Activated CD4-positive, alpha-beta T cell treated with anti-CD3 and anti-CD28 coated beads, Interleukin-10, Interleukin-2, amounts not matched to agents 100 ng/mL and 50 ng/mL, durations not matched to agents 16 hours and 8 hours (primary cell): ENCODE data around the gene VIPR2.
"Not testable (repeated sequence)": the region's sequence is repeated elsewhere in the genome, so short reads cannot be mapped to it uniquely, and the experiment has no call there.

Source experiments
- DNase-seq: peaks from one replicate; pipeline ENCODE4 v3.0.0-alpha.2; 2020

Gene VIPR2, protein sequence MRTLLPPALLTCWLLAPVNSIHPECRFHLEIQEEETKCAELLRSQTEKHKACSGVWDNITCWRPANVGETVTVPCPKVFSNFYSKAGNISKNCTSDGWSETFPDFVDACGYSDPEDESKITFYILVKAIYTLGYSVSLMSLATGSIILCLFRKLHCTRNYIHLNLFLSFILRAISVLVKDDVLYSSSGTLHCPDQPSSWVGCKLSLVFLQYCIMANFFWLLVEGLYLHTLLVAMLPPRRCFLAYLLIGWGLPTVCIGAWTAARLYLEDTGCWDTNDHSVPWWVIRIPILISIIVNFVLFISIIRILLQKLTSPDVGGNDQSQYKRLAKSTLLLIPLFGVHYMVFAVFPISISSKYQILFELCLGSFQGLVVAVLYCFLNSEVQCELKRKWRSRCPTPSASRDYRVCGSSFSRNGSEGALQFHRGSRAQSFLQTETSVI

DNA sequence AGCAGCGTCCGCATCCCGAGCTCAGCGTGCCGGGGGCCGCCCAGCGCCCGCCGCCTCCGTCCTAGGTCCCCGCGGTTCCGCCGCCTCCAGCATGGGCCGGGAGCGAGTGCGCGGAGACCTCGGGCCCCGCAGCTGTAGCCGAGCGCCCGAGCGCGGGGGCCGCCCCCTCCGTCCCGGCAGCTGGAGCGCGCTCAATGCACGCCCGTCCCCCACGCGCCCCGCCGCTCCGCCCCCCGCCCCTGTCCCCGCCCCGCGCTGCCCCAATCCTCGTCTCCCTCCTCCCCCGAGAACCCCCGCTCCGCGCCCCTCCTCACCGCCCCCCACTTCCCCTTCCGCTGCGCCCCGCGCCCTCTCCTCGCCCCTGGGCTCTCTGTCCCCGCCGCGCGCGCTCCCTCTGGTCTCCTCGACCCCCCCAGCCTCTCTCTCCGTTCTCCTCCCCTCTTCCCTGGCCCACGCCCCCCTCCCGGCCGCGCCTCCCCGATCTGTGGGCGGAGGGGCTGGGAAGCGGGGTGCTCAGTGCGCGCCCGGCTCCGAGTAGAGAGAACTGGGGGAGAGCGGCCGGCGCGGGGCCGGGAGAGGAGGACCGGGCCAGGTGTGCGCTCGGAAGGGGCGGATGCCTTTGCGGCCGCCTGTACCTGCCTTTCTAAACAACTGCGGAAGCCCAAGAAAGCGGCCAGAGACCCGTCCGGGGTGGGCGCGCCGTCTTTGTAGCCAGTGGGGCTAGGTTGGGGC is at the start of gene VIPR2:
TSS of gene VIPR2 (minus strand) at position 110 of the 732 bp plus-strand sequence. CDS start at position 14, 96 bp downstream.
- DNase-seq: no peak

DNA sequence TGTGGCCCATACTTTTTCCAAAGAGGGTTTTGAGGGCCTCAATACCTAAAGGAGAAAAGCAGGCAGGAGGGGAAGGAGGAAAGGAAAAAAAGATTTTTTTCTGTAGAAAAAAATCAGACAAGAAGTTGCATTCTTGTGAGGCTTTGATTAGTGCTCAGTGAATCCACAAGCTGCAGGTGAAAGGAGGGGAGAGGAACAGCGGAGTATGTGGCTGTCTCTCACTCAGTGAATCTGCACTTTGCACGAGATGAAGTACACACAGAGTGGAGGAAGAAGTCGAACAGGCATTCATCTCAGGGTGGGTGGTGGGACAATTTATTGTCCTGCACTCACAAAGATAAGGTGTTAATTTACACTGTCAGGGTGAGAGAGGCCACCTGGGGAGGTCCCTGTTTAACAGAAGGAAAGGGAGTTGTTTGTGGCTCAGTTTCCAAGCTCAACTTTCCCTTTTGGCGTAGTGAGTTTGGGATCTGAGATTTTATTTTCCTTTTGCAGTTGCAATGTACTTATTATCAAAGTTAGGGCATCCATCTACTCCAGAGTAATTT is 49.0 kb upstream of the VIPR2 start:
- DNase-seq: no peak

DNA sequence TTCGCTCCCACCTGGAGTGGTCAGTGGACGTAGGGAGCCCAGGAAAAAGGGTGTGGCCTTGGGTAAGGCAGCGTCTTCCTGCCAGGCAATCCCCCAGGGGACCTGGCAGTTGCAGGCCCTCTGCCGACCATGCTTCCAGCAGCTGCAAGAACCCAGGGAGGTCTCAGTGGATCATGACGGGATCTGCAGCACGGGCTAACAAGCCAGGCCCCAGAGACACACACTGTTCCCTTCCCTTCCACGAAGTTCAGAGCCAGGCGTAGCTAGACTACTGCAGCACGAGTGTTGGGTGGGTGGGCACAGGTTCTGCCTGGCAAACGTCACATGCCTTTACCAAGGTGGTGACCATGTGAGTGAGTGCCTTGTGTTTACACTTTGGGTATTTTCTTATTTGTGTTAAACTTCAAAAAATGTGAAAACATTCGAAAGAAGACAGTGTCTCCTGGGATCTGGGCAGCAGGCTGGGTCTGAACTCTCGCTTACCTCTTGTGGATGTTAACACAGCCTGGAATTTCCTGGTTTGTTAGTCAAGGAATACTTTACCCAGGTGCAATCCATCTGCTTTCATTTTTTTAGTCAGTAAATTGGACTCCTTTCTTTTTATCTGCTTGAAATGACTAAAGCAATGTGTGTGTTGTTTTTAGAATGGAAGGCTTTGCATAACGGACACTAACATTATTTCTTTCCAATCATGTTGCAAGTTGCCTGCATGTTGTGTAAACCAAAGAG is 48.2 kb upstream of the VIPR2 start:
- no peak for DNase-seq

DNA sequence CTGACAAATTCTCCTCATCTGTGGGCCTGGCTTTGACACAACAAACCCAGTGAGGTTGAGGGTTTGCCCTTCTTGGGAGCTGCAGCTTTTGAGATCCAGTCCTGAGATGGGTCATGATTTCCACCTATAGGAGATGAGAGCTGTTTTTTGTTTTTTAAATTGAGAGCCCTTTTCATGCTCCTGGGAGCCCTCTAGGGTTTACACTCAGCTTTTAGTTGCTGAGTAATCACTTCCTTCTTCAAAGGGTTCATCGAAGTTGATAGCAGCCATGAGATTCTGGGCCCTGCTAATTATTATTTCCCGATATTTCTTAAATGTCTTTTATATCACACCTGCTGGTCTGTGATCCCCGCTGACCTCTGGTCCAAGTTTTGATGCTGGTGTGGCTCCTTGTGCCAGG is 47.3 kb upstream of the VIPR2 start:
- no peak for DNase-seq

DNA sequence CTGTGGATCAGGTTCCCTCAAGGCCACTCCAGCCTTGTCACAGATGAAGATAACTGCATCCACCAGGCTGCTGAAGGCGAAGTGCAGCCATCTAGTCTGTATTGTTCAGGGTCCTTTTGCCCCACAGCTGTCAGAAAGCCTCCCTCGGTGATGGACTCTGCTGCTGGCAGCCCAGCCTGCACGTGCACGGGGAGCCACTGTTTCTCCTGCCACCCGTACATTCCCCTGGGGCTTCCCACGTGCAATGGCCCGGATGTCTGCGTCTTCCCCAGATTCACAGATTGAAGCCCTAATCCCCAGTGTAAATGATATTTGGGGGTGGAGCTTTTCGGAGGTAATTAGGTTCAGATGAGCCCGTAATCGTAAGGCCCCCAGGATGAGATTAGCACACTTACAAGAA is 46.6 kb upstream of the VIPR2 start:
- no peak for DNase-seq

DNA sequence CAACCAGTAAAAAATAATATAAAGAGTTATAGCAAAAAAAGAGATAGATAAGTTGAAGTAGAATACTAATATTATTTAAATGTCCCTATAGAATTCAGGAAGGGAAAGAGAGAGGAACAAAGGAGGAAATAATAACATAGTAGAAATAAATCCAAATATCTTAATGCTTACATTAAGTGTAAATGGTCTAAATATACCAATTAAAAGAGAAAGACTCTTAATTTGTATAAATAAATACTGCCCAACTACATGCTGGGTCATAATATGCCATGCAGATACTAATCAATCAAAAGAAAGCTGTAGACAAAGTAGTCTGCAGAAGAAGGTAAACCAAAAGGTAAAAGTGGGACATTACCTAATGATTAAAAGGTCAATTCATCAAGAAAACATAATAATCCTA is 43.3 kb upstream of the VIPR2 start:
- no peak for DNase-seq

DNA sequence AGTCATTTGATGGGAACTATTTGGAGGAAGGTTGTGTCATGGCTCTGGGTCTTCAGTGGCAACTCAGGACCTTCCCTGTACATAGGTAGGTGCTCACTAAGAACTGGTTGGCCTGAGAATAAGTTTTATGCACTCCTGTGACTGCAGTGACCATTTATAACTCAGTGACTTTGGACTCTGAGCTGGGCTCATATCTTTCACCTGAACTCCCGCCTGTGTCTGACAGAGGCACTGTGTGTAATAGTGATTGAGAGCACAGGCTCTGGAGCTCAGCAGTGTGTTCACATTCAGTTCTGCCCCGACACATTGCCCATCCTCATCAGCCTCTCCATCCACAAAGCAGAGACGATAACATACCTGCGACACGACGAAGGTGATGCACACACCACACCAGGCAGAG is 34.6 kb upstream of the VIPR2 start:
- DNase-seq: no peak

DNA sequence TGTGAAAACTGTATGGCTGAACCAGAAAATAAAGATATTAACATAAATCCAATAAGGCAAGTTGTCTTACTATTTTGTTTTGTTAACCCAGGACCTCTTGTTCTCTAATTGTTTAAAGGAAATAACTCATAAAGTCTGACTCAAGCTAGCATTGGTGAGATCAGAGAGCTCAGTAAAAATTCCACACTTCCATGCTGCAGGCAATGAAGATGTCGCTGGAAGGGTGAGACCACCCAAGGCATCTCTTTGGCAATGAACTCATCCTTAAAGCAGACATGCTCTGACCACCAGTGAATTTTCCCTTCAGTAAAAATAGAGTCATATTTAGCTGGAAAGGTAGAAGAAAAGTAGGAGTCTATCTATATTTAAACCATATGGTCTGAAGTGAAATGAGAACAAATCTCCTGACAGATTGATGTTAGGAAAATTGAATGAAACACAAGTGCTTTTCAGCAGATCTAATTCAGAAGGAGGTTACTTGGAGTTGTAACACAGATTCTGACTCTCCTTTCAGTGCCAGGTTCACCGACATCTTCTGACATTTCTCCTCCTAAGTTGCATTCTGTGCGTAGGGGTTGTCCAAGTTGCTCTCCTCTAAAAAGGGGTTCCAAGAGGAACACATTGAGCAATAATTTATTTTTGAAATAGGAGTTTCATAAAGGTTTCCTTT is 32.8 kb upstream of the VIPR2 start:
- no peak for DNase-seq

DNA sequence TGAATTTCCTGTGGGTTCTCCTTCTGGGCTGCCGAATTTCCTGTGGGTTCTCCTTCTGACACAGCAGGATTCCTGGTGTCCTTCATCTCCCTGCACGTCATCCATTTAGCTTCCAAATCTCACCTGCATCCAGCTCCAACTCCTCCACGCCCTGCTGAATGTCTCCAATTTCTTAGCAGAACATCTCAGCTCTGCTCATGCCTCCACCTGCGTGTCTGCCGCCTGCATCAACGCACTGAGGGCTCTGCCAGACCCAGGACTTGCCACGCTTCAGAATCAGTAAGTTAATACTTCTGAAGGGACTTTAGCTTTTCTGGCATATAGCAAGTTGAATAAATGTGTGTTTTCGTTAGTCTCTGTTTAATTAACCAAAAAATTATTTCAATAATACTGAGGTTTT is 31.1 kb upstream of the VIPR2 start:
- no peak for DNase-seq

DNA sequence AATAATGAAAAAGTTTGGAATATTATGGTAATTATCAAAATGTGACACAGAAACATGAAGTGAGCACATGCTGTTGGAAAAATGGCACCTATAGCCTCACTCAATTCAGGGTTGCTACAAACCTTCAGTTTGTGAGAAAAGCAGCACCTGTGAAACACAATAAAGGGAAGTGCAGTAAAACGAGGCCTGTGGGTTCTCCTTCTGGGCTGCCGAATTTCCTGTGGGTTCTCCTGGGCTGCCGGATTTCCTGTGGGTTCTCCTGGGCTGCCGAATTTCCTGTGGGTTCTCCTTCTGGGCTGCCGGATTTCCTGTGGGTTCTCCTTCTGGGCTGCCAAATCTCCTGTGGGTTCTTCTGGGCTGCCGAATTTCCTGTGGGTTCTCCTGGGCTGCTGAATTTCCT is 30.4 kb upstream of the VIPR2 start:
- not testable (repeated sequence) for DNase-seq

DNA sequence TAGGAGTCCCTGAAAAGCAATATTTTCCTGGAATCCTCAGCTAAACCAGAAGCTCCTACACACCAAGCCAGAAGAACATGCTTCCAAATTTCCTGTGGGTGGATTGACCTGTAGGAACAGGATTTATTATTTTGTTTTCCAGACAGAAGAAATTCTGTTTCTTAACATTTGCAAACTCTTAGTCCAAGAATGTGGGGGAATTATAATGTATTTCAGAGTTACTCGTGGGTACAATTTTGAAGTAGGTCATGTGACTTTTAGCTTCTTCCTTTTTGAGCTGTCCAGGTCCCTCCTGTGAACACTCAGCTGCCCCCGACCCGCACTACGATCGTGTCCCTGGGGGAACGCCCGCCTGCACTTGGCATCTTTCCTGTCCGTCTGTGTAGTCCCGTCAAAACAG is 27.7 kb upstream of the VIPR2 start:
- DNase-seq: no peak

DNA sequence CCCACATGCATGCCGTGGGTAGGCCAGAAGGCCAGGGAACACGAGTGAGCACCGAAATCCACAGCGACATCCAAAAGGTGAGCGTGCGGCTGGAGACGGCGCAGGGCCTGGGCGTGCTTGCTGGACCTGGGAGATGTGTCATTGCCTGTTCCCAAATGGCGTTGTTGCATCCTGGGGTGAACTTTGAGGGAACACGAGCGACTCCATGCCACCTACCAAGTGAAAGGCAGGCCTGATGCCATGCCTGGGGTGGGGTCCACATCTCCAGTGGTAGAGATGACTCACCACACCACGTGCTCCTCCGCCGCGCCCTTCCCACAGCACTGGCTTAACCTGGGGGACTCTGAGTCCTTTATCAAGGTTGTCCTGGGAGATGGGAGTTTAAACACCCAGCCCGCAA is 24.7 kb upstream of the VIPR2 start:
- no peak for DNase-seq

DNA sequence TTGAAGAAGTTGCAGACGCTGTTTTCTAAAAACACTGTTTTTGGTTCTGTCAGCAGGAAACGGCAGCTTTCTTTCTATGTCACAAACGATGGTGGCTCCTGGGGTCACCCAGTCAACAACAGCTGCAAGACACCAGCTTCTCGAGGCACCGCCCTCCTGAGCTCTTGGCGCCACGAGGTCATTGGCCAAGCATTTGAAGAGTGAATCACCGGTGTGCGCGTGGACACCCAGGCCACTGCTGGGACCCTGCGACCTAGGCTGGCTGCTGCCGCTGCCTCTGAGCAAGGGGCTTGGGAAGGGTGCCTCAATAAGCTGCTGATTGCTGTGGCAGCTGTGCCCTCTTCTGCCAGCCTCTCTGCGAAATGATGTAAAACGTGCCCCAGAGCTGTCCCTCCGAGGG is 22.5 kb upstream of the VIPR2 start:
- DNase-seq: no peak

DNA sequence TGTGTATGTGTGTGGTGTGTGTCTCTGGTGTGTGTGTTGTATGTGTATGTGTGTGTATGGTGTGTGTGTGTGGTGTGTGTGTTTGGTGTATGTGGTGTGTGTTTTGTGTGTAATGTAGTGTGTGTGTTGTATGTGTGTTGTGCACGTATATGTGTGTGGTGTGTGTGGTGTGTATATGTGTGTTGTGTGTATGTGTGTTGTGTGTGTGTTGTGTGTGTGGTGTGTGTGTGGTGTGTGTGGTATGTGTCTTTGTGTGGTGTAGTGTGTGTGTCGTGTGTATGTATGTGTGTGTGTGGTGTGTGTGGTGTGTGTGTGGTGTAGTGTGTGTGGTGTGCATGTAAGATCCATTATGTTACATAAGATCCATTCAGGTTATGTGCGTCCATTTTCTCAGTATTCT is 21.9 kb upstream of the VIPR2 start:
- no peak for DNase-seq

DNA sequence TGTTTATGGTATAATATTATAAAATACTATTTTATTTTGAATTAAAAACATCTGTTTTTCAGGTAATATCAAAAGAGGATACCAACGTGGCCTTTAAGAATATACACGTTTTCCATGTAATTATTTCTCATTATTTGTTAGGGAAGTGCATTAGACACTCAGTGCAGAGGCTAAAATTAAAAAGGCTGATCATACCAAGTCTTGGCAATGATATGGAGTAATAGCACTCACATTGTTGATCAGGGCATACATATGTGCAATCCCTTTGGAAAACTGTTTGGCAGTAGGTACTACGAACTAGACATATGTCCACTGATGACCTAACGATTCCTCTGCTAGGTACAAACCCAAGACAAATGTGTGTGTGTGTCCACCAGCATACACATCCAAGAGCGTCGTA is 20.7 kb upstream of the VIPR2 start:
- DNase-seq: no peak

DNA sequence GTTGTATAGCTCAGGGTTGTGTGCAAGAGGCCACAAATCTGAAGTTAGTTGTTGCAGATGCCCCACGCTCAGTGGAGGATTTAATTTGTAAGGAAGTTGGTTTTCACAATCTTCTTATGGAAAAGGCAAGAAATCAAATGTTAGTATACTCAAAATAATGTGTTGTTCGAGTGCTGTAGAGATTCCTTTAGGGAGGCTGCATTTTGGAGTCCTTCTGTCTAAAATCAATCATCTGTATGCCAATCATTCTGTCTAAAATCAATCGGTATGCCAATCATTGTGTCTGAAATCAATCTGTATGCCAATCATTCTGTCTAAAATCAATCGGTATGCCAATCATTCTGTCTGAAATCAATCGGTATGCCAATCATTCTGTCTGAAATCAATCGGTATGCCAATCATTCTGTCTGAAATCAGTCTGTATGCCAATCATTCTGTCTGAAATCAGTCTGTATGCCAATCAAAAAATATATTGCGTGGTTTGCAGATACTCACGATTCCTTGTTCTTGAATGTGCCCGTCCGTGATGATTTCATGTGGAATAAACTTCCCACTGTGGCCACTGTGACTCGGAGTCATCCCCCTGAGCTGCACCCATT is 19.1 kb upstream of the VIPR2 start:
- DNase-seq: not testable (repeated sequence)

DNA sequence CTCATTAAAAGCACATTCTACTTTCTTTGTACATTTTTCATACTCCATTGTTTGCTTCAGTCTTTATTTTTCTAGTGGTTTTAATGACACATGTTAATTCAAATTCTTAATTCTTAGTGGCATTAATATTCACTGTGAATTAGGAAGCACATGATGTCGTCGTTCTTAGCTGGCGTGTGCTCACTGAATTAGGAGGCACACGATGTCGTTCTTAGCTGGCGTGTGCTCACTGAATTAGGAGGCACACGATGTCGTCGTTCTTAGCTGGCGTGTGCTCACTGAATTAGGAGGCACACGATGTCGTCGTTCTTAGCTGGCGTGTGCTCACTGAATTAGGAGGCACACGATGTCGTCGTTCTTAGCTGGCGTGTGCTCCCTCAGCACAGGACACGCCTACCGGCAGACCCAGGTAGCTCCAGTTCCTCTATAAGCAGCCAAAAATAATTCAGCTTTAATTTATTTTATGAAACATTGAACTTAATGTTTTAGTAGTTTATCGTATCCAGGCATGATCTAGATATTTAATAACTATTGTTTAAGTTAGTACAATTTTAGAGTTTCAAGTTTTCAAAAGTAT is 17.5 kb upstream of the VIPR2 start:
- not testable (repeated sequence) for DNase-seq

DNA sequence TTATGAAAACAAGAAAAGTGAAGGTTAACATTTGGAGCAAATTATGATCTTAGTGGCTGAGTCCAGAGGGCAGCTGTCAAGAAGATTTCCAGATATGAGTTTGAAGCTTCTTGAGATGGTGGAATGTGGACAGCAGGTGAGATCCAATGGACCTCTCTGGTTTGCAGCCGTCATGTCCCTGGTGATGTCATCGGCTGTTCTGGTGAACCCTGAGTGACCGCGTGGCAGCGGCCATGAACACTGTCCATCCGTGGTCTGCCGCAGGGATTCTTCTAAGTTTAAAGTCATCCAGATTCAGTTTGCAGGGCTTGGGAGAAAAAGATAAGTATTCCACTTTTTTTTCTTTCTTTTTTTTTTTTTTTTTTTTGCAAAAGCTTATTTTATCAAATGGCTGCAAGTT is 15.8 kb upstream of the VIPR2 start:
- no peak for DNase-seq

DNA sequence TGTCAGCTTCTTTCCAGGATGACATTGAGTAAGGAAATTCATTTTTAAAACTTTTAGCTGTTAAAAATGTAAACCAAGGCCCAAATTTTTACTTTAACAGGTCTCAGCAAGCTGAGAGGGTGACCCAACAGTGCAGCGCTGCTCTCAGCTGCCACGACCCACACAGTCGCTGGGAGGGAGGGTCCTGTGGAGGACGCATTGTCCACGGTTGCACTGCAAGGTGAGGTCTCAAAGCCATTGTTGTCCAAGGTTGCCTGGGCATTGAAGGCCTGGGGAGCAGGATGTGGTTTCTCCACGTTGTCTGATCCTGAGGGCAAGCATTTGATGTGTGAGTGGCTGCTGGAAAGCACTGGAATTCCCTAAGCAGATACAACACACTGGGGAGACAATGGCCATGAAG is 15.1 kb upstream of the VIPR2 start:
- no peak for DNase-seq

DNA sequence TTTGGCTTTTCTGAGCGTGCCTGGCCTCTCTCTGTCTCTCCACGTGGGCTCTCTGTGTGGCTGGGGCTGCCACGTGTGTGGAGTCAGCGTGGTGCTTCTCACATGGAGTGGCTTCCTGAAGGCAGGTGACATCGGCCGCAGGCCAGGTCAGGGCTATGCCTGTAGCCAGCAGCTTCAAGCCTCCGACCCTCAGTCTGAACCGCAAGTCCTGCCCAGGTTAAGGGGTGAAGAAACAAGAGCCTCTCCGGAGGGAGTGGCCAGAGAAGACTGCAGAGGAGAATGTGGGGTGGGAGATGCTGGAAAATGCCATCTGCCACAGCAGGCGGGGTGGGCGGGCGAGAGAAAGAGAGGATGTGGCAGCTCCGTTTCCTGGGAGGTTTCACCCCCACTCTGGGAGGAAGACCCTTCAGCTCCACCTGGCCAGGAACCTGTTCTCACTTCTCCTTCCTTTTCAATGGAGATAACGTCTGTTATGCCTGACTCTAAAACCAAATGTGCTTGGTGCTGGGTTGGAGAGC is 14.3 kb upstream of the VIPR2 start:
- no peak for DNase-seq

DNA sequence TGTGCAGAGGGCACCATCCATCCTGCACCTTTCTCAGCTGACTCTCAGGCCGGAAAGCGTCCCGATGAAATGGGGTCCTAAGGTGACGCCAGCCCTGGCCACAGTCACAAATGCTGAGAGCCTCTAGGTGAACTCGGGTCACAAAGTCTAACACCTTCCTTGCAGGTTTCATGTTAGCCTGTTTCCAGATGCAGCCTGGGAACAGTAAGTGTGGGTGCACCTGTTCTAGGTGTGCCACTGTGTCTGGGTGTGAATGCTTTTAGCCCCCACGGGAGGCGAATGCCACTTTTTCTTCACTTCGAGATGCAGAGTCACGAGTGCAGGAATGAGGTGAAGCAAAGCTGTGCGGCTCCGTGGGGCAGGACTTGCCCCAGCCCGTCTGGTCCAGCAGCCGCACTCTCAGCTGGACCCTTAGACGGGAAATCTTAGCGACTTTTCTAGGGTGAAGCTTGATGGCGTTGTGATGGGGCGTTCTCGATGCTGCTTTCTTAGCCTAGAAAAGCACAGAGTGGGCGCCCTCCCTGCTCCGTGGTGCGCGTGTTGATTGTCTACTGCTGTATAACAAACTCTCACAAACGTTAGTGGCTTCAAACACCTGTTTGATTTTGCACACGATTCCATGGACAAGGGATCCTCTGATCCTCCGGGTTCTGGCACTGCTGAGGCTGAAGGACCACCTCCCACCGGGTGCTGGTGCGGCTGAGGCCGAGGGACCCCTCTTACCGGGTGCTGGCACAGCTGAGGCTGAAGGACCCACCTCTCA is 13.6 kb upstream of the VIPR2 start:
- DNase-seq: no peak
